ENCODE results near the gene SGSM2. TPM values are rescaled to one million over a fixed set of nuclear protein-coding genes. Genes with fewer than 3 reads are reported as not detected.
A peak's percentile ranks its signal among the peaks of the same experiment; 100 is the strongest.

SGSM2 gene
- total and polyA plus RNA-seq, 8 donors = 31.2 to 224 (median 56.0) TPM

GRCh38 chr17:2403044-2403443, 65.7 kb downstream of the SGSM2 start:
- H3K27ac ChIP-seq = peak overlapping the region in 4 of 5 donors; percentile 98 to 100 (median 100)
- H3K4me3 ChIP-seq = no peak overlapping the region
- 88 to 98% (median 94%) methylated on average over 4 of the region's 4 CpGs for WGBS, 5 donors
- H3K9me3 ChIP-seq = no peaks in the 10 kb centered on the region
- TF ChIP-seq POLR2A (IDR thresholded peaks at IDR 0.05) (no peak), POLR2AphosphoS5 (IDR thresholded peaks at IDR 0.05) (no peak), EP300 (IDR thresholded peaks at IDR 0.05) (no peak), CTCF (IDR thresholded peaks at IDR 0.05) (no peak)
- H3K4me1 ChIP-seq = peaks cover 56 to 71% (median 69%) of the 10 kb centered on the region in 4 donors
- no peaks in the 10 kb centered on the region for H3K27me3 ChIP-seq
- intact Hi-C loops (cut with DNase I; ENCODE audit: low total_unique reads) = no loop called here
- DNase-seq = no peak
- H3K36me3 ChIP-seq = no peaks in the 10 kb centered on the region

DNA sequence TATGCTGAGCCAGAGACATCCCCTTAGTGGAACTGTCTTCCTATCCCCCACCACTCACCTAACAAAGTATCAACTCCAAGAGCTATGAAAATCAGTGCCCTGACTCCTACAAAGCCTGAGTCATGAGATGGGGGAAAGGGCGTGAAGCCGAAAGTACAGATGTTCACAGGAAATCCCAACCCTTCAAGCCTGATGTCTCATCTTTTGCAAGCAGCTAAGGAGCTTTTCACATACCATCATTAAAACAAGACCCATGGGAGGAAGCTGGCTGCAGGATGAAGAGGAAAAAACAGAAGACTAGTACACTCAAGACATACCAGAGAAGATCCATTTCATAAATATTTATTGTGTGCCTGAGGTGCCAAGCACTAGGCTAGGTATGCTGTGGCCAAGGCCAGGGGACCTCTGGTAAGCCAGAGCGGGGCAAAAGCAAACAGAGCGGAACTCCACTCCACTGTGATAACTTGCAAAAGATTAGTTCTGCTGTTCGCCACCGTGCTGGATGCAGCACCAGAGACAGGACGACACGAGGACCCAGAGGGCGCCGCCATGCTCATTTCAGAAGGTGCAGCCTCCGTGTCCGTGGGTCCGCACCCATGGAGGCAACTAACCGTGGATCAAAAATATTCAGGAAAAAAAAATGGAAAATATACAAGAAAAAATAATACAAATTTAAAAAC, 68.1 kb downstream of the SGSM2 start:
- Histone ChIP-seq H3K27ac (peak overlapping the region; percentile 61 to 100 (median 99)), H3K36me3 (no peaks in the 10 kb centered on the region), H3K9me3 (no peaks in the 10 kb centered on the region), H3K27me3 (no peaks in the 10 kb centered on the region), H3K4me3 (no peak overlapping the region), H3K4me1 (peaks cover 41 to 57% (median 56%) of the 10 kb centered on the region in 4 donors)
- WGBS, 5 donors = 47 to 69% (median 50%) methylated on average over 14 of the region's 14 CpGs
- DNase-seq = peak; percentile 23 to 26
- intact Hi-C loops (cut with DNase I; ENCODE audit: low total_unique reads) = no loop called here
- TF ChIP-seq POLR2AphosphoS5 (IDR thresholded peaks at IDR 0.05) (peak in 1 of 3 donors; percentile 33), CTCF (IDR thresholded peaks at IDR 0.05) (no peak)

- H3K4me1 ChIP-seq = peaks cover 41 to 57% (median 56%) of the 10 kb centered on the region in 4 donors
These were observed 69.1 kb downstream of the SGSM2 start for GRCh38 chr17:2406271-2406902.

More at GRCh38 chr17:2406271-2406902, 69.1 kb downstream of the SGSM2 start:
- H3K36me3 ChIP-seq = peaks cover 0 to 5% (median 0%) of the 10 kb centered on the region in 4 donors
- 47 to 76% (median 63%) methylated on average over 8 of the region's 8 CpGs for WGBS, 5 donors
- TF ChIP-seq EP300 (IDR thresholded peaks at IDR 0.05) (no peak), POLR2A (IDR thresholded peaks at IDR 0.05) (no peak), POLR2AphosphoS5 (IDR thresholded peaks at IDR 0.05) (no peak), CTCF (IDR thresholded peaks at IDR 0.05) (no peak)
- H3K27me3 ChIP-seq = no peaks in the 10 kb centered on the region
- peak overlapping the region; percentile 84 to 100 (median 99) for H3K27ac ChIP-seq
- intact Hi-C loops (cut with DNase I; ENCODE audit: low total_unique reads) = no loop called here
- no peaks in the 10 kb centered on the region for H3K9me3 ChIP-seq
- DNase-seq = peak; percentile 50 to 72
- no peak overlapping the region for H3K4me3 ChIP-seq

Data from stomach (tissue), 9 donors.